GM12865 (cell line): ENCODE measurements around the gene CD44.

Experiments used
- DNase-seq: peaks from one replicate; pipeline ENCODE4 v3.0.0; 2010; ENCODE audit warnings: low read depth
- H3K4me3 ChIP-seq: 2 replicates; pipeline ENCODE4 v1.5.1; 2011; ENCODE audit warnings: mild to moderate bottlenecking, low read depth, low read length, control low read depth
- TF ChIP-seq, protein P1 (sequence below): IDR thresholded peaks from 2 replicates; pipeline ENCODE4 v1.5.1; 2011; ENCODE audit warnings: low read length, control low read depth, low read depth, inconsistent platforms; ENCODE audit not compliant: insufficient read depth; ENCODE audit errors: missing control alignments

The CD44 gene

DNA sequence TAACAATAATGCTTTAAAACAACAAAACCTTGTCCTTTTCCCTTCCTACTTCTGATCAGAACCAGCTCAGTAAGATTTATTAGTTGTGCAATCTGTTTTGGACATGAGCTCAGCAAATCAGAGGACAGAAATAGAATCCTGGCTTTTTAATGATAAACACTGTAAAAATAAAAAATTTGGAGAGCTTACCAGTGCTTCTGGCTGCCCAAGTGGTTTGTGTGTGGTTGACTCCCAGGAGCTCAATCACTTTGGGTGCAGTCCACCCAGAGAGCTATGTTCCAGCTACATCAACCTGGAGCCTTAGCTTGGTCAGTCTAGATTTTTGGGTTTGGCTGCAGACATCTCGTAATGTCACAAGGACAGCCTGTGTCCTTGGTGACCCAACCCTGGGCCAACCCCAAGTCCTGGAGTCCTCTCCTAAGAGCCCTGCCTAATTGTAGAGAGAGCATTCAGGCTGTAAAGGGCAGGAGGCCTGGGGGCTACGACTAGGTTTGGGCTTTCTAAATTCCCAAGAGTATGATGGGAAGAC lies 28.5 kb downstream of the CD44 start:
- H3K4me3 ChIP-seq: no peak overlapping the region
- TF ChIP-seq, protein P1, sequence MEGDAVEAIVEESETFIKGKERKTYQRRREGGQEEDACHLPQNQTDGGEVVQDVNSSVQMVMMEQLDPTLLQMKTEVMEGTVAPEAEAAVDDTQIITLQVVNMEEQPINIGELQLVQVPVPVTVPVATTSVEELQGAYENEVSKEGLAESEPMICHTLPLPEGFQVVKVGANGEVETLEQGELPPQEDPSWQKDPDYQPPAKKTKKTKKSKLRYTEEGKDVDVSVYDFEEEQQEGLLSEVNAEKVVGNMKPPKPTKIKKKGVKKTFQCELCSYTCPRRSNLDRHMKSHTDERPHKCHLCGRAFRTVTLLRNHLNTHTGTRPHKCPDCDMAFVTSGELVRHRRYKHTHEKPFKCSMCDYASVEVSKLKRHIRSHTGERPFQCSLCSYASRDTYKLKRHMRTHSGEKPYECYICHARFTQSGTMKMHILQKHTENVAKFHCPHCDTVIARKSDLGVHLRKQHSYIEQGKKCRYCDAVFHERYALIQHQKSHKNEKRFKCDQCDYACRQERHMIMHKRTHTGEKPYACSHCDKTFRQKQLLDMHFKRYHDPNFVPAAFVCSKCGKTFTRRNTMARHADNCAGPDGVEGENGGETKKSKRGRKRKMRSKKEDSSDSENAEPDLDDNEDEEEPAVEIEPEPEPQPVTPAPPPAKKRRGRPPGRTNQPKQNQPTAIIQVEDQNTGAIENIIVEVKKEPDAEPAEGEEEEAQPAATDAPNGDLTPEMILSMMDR: no peak
- no peak for DNase-seq

- DNase-seq: no peak
- TF ChIP-seq, protein P1: no peak
Measured at GRCh38 chr11:35168671-35169070, 29.7 kb downstream of the CD44 start.

GRCh38 chr11:35169112-35169511 lies 30.1 kb downstream of the CD44 start:
- TF ChIP-seq, protein P1: no peak
- DNase-seq: no peak
- H3K4me3 ChIP-seq: no peak overlapping the region

More at GRCh38 chr11:35168671-35169070, 29.7 kb downstream of the CD44 start:
- no peak overlapping the region for H3K4me3 ChIP-seq

GRCh38 chr11:35169754-35170153 lies 30.8 kb downstream of the CD44 start:
- no peak for DNase-seq
- H3K4me3 ChIP-seq: no peak overlapping the region
- TF ChIP-seq, protein P1: no peak

DNA sequence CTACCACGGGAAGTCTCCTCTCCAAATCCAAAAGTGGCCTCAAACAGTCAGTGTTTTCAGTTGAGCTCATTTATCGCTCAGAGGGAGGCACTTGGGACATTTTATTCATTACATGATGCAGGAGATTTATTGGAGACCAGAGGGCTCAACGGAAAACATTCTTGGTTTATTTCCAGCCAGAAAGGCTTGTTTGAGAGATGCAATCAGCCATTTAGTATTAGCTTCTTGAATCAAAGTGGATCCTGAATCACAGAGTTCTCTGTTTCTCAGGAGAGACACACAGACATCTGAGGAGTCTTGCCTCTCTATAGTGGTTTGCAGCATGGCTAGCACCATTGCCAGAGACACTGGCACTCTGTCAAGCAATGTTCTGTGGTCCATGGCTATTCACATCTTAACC lies 31.5 kb downstream of the CD44 start:
- DNase-seq: no peak
- H3K4me3 ChIP-seq: no peak overlapping the region
- TF ChIP-seq, protein P1: no peak

DNA sequence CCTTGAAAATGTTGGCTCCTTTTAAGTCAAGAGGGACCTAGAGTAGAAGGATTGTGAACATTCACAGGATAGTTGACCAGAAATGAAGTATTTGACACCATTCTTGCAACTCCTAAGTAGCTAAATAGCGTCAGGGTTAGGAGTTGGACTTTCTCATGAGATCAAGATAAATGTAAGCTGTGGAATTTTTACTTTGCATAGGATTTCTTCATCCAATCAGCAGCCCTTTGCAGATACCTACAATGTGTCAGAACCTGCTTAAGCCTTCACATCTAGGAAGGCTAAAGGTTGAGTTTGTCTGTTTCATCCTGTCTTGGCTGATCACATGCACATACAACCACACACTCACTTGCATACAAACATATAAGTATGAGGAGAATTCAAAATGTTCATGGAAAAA lies 32.3 kb downstream of the CD44 start:
- no peak overlapping the region for H3K4me3 ChIP-seq
- TF ChIP-seq, protein P1: no peak
- no peak for DNase-seq

DNA sequence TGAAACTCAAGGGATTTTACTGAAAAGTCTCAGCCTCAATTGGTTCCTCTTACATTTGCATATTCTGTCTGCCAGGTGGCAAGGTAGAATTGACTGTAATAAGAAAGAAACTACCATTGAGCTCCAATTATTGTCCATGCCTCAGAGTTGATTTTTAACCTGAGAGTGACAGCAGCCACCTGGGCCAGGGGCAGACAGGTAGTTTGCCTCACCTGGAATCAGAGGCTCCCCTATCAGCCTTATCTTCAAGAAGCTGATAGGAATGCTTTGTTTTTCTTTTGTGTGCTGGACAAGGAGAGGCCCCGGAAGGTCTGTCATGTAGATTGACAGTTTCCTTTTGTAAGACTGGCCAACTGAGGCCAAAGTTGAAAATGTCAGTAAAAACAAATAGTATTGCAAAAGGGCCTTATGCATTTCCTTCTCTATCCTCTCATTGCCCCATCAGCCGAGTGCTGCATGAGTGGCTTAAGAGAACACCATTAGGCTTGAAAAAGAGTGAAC lies 34.1 kb downstream of the CD44 start:
- peak; percentile 61 for DNase-seq
- TF ChIP-seq, protein P1: no peak
- H3K4me3 ChIP-seq: no peak overlapping the region; the same call in 1 of the 2 replicates
